Measurements from ENCODE around the gene BEGAIN. TPM values are rescaled to one million over a fixed set of nuclear protein-coding genes. Genes with fewer than 3 reads are reported as not detected.

Gene BEGAIN
- total RNA-seq, 1 donor from 2014 or later = 7.0 TPM

DNA sequence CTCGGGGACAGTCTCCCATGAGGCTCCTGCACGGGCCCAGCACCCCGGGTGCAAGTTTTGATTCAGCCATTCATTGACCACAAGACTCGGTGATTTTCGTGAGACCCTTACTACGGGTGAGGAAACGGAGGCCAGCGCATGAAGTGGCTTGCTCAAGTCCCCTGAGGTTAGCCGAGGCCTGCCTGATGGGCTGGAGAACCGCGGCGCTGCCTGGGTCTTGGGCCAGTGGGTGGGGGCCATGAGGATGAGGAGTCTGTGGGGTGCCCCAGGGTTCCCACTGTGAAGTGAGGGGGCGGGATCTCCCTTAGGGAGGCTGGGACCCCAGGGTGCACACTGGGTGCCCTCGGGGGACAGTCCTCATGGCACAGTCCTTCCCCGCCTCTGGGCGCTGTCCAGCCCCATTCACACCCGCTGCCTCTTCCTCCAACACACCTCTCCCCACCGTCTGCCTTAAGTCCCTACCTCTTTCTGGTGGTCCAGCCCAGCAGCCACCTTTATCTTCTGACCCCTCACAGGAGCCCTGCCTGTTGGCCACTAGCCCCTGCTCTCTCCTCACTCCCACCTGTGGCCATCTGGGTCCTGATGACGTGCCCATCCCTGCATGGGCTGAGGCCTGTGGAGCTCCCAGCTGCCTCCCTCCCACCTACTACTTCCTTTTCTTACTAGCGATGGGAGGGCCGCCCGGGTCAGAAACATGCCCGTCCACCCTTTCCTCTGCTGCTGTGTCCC is 16.3 kb downstream of the BEGAIN start:
- no peak overlapping the region for H3K27ac Mint-ChIP-seq (ENCODE audit: unreplicated experiment)
- no peaks in the 10 kb centered on the region for H3K9me3 Mint-ChIP-seq (ENCODE audit: unreplicated experiment)
- H3K27me3 Mint-ChIP-seq (ENCODE audit: unreplicated experiment) = peaks cover 8% of the 10 kb centered on the region
- peaks cover 19% of the 10 kb centered on the region for H3K4me1 Mint-ChIP-seq (ENCODE audit: unreplicated experiment)
- DNase-seq (ENCODE audit: extremely low spot score, unreplicated experiment) = no peak
- H3K4me3 Mint-ChIP-seq (ENCODE audit: unreplicated experiment) = no peak overlapping the region
- H3K36me3 Mint-ChIP-seq (ENCODE audit: unreplicated experiment) = no peaks in the 10 kb centered on the region
- TF ChIP-seq, protein P1, sequence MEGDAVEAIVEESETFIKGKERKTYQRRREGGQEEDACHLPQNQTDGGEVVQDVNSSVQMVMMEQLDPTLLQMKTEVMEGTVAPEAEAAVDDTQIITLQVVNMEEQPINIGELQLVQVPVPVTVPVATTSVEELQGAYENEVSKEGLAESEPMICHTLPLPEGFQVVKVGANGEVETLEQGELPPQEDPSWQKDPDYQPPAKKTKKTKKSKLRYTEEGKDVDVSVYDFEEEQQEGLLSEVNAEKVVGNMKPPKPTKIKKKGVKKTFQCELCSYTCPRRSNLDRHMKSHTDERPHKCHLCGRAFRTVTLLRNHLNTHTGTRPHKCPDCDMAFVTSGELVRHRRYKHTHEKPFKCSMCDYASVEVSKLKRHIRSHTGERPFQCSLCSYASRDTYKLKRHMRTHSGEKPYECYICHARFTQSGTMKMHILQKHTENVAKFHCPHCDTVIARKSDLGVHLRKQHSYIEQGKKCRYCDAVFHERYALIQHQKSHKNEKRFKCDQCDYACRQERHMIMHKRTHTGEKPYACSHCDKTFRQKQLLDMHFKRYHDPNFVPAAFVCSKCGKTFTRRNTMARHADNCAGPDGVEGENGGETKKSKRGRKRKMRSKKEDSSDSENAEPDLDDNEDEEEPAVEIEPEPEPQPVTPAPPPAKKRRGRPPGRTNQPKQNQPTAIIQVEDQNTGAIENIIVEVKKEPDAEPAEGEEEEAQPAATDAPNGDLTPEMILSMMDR (IDR thresholded peaks at IDR 0.05) = no peak

DNA sequence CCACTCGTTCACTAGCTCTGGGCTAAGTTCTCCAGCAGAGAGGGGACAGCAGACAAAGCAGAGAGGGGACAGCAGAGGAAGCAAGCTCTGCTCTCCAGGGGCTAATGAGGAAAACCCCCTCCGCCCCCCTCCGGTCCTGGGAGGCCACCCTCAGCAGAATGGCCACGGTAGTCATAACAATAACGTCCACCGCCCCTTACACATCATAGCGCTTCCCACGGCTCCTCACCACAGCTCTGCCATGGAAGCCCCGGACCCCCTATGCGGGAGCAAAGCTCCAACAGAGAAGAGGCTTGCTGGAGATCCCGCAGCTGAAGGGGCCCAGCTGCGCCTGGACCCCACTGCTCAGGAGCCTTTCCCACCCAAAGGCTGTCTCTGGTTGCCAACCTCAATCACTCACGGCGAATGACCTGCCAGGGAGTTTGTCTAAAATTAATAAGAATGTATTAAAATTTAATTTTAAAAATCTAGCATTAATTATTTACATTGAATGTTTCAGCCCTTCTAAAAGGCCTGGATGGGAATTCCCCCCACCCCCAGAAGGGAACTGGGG is 17.4 kb downstream of the BEGAIN start:
- TF ChIP-seq, protein P1 (IDR thresholded peaks at IDR 0.05) = no peak
- peaks cover 19% of the 10 kb centered on the region for H3K4me1 Mint-ChIP-seq (ENCODE audit: unreplicated experiment)
- no peaks in the 10 kb centered on the region for H3K36me3 Mint-ChIP-seq (ENCODE audit: unreplicated experiment)
- no peak for DNase-seq (ENCODE audit: extremely low spot score, unreplicated experiment)
- peak overlapping the region; percentile 66 for H3K4me3 Mint-ChIP-seq (ENCODE audit: unreplicated experiment)
- H3K27me3 Mint-ChIP-seq (ENCODE audit: unreplicated experiment) = peaks cover 12% of the 10 kb centered on the region
- H3K27ac Mint-ChIP-seq (ENCODE audit: unreplicated experiment) = no peak overlapping the region
- H3K9me3 Mint-ChIP-seq (ENCODE audit: unreplicated experiment) = no peaks in the 10 kb centered on the region

DNA sequence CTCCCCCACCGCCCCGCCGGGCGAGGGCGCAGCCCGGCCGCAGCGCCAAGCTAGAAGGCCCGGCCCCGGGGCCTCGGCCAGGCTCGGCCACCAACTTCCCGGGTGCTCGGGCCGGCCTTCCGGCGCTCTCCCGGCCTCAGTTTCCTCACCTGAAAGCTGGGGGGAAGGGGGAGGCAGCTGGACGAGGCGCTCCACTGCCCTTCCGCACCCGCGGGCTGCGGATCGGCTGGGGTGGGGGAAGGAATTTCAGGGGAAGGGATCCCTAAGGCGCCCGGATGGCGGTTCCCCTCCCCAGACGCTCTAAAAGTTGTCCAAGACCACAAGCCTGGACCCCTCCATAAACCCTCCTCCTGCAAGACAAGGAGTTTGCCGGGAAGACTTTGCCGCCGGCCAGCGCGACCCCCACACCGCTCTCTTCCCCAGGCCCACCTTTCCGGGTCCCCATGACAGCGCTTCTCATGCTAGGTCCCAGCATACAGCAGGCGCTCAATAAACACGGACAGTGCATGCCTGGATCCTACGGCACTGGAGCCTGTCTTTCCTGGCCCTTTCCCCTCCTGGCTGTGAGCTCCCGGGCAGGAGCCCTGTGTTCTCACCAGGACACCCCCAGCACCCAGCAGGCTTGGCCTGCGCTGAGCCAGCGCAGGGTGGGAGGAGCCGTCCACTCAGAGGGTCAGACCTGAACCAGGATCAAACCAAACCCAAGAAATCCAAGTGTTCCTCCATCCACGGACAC is 18.1 kb downstream of the BEGAIN start:
- Mint-ChIP-seq H3K4me3 (ENCODE audit: unreplicated experiment) (peak overlapping the region; percentile 66), H3K9me3 (ENCODE audit: unreplicated experiment) (no peaks in the 10 kb centered on the region), H3K27me3 (ENCODE audit: unreplicated experiment) (peaks cover 13% of the 10 kb centered on the region), H3K36me3 (ENCODE audit: unreplicated experiment) (no peaks in the 10 kb centered on the region), H3K27ac (ENCODE audit: unreplicated experiment) (no peak overlapping the region), H3K4me1 (ENCODE audit: unreplicated experiment) (peaks cover 19% of the 10 kb centered on the region)
- TF ChIP-seq, protein P1 (IDR thresholded peaks at IDR 0.05) = no peak
- DNase-seq (ENCODE audit: extremely low spot score, unreplicated experiment) = no peak

DNA sequence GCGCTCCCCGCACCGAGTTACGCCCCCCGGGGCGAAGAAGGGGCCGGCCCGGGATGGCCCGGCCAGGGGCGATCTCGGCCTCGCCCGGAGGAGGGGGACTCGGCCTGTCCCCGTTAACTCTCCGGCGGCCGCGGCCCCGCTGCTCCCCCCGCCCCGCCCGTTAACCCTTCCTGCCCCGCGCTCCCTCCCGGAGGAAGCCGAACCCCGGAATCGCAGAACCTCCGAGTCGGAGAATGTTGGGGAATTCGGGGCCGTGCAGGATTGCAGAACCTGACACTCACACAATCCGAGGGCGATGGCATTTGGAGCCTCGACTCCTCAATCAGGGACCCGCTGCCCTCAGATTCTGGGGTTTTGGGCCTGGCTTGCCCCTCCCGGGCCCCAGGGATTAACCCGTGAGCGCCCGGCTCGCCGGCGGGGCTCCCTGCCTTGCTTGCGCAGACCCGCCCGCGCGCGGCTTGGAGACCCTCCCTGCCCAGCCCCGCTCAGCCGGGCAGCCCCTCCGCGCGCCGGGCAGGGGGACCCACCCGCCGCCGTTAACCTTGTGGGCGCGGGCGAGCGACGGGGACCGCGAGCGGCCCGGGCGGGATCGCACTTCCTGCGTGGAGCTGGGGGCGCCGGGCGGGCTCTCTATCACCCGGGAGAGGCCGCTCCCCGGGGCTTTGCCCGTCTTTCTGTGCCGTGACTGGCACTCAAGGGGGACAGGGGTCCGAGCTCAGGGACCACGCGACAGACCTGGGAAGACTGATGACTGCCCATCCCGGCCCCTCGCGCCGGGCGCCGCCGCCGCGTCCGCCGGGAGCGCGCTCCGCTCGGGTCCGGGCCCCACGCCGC is 18.8 kb downstream of the BEGAIN start:
- TF ChIP-seq, protein P1 (IDR thresholded peaks at IDR 0.05) = no peak
- H3K4me3 Mint-ChIP-seq (ENCODE audit: unreplicated experiment) = peak overlapping the region; percentile 61
- no peaks in the 10 kb centered on the region for H3K9me3 Mint-ChIP-seq (ENCODE audit: unreplicated experiment)
- H3K36me3 Mint-ChIP-seq (ENCODE audit: unreplicated experiment) = no peaks in the 10 kb centered on the region
- H3K27me3 Mint-ChIP-seq (ENCODE audit: unreplicated experiment) = peaks cover 20% of the 10 kb centered on the region
- peaks cover 17% of the 10 kb centered on the region for H3K4me1 Mint-ChIP-seq (ENCODE audit: unreplicated experiment)
- DNase-seq (ENCODE audit: extremely low spot score, unreplicated experiment) = no peak
- H3K27ac Mint-ChIP-seq (ENCODE audit: unreplicated experiment) = no peak overlapping the region
